ENCODE measurements around the gene MBD5. TPM values are rescaled to one million over a fixed set of nuclear protein-coding genes. Genes with fewer than 3 reads are reported as not detected.

MBD5 gene
- total RNA-seq, 4 donors from 2014 or later: 11.9 to 51.9 (median 19.7) TPM

DNA sequence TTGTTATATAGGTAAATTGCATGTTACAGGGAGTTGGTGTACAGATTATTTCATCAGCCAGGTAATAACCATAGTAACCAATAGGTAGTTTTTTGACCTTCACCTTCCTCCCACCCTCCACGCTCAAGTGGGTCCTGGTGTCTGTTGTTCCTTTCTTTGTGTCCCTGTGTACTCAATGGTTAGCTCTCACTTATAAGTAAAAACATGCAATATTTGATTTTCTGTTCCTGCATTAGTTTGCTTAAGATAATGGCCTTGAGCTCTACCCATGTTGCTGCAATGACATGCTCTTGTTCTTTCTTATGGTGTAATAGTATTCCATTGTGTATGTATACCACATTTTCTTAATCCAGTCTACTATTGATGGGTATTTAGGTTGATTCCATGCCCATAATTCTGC lies 390.0 kb downstream of the MBD5 start:
- WGBS: 96% methylated on average over 1 of the region's 1 CpG
- H3K4me1 ChIP-seq: no peaks in the 10 kb centered on the region
- no peak overlapping the region for H3K27ac ChIP-seq
- H3K36me3 ChIP-seq: no peaks in the 10 kb centered on the region
- H3K4me3 ChIP-seq: no peak overlapping the region
- H3K9me3 ChIP-seq: peaks cover 16% of the 10 kb centered on the region
- H3K27me3 ChIP-seq: no peaks in the 10 kb centered on the region
- TF ChIP-seq POLR2A (IDR thresholded peaks at IDR 0.05) (no peak), POLR2AphosphoS5 (IDR thresholded peaks at IDR 0.05) (no peak), EP300 (IDR thresholded peaks at IDR 0.05) (no peak)
- TF ChIP-seq, protein P1, sequence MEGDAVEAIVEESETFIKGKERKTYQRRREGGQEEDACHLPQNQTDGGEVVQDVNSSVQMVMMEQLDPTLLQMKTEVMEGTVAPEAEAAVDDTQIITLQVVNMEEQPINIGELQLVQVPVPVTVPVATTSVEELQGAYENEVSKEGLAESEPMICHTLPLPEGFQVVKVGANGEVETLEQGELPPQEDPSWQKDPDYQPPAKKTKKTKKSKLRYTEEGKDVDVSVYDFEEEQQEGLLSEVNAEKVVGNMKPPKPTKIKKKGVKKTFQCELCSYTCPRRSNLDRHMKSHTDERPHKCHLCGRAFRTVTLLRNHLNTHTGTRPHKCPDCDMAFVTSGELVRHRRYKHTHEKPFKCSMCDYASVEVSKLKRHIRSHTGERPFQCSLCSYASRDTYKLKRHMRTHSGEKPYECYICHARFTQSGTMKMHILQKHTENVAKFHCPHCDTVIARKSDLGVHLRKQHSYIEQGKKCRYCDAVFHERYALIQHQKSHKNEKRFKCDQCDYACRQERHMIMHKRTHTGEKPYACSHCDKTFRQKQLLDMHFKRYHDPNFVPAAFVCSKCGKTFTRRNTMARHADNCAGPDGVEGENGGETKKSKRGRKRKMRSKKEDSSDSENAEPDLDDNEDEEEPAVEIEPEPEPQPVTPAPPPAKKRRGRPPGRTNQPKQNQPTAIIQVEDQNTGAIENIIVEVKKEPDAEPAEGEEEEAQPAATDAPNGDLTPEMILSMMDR (IDR thresholded peaks at IDR 0.05): no peak
- no peak for DNase-seq (ENCODE audit: low spot score in 2 of 2)

- Histone ChIP-seq H3K4me3 (no peak overlapping the region), H3K27ac (no peak overlapping the region), H3K36me3 (no peaks in the 10 kb centered on the region), H3K27me3 (no peaks in the 10 kb centered on the region), H3K4me1 (no peaks in the 10 kb centered on the region), H3K9me3 (peaks cover 21% of the 10 kb centered on the region)
- no peak for TF ChIP-seq EP300 (IDR thresholded peaks at IDR 0.05)
- TF ChIP-seq POLR2A (IDR thresholded peaks at IDR 0.05): no peak
- TF ChIP-seq, protein P1 (IDR thresholded peaks at IDR 0.05): no peak
- TF ChIP-seq POLR2AphosphoS5 (IDR thresholded peaks at IDR 0.05): no peak
- no peak for DNase-seq (ENCODE audit: low spot score in 2 of 2)
- 93% methylated on average over 1 of the region's 1 CpG for WGBS
Observed at GRCh38 chr2:148416248-148416647, 395.4 kb downstream of the MBD5 start.

DNA sequence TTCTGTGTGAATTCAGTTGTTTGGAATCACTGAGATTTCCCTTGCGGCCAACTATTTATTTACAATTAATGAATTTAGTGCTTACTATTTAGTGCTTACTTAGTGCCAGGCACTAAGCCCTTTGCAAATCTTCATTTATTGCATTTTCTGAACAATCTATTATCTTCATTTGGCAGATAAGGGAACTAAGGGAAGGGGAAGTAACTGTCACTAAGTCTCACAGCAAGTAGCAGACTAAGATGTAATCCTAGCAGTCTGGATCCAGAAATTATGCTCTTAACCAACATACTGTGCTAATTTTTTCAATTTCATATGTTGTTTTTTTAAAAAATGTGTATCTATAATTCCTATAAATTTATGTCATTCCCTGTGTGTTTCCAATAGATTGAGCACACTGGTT lies 409.2 kb downstream of the MBD5 start:
- Histone ChIP-seq H3K27ac (no peak overlapping the region), H3K36me3 (no peaks in the 10 kb centered on the region), H3K27me3 (no peaks in the 10 kb centered on the region), H3K4me3 (no peak overlapping the region), H3K9me3 (no peaks in the 10 kb centered on the region), H3K4me1 (no peaks in the 10 kb centered on the region)
- no peak for TF ChIP-seq POLR2A (IDR thresholded peaks at IDR 0.05)
- TF ChIP-seq EP300 (IDR thresholded peaks at IDR 0.05): no peak
- no peak for TF ChIP-seq POLR2AphosphoS5 (IDR thresholded peaks at IDR 0.05)
- TF ChIP-seq, protein P1 (IDR thresholded peaks at IDR 0.05): no peak
- DNase-seq (ENCODE audit: low spot score in 2 of 2): no peak
- 92% methylated on average over 1 of the region's 1 CpG for WGBS

- Histone ChIP-seq H3K4me1 (no peaks in the 10 kb centered on the region), H3K9me3 (no peaks in the 10 kb centered on the region), H3K27ac (no peak overlapping the region), H3K36me3 (no peaks in the 10 kb centered on the region), H3K27me3 (no peaks in the 10 kb centered on the region), H3K4me3 (no peak overlapping the region)
- TF ChIP-seq POLR2AphosphoS5 (IDR thresholded peaks at IDR 0.05) (no peak), POLR2A (IDR thresholded peaks at IDR 0.05) (no peak), EP300 (IDR thresholded peaks at IDR 0.05) (no peak)
- TF ChIP-seq, protein P1 (IDR thresholded peaks at IDR 0.05): no peak
- 97% methylated on average over 1 of the region's 1 CpG for WGBS
- DNase-seq (ENCODE audit: low spot score in 2 of 2): no peak
Observed at GRCh38 chr2:148447877-148448276, 427.0 kb downstream of the MBD5 start.

- Histone ChIP-seq H3K36me3 (no peaks in the 10 kb centered on the region), H3K4me1 (no peaks in the 10 kb centered on the region), H3K4me3 (no peak overlapping the region), H3K9me3 (no peaks in the 10 kb centered on the region), H3K27me3 (no peaks in the 10 kb centered on the region), H3K27ac (no peak overlapping the region)
- WGBS: 100% methylated on average over 3 of the region's 3 CpGs
- no peak for DNase-seq (ENCODE audit: low spot score in 2 of 2)
- TF ChIP-seq POLR2AphosphoS5 (IDR thresholded peaks at IDR 0.05) (no peak), POLR2A (IDR thresholded peaks at IDR 0.05) (no peak), EP300 (IDR thresholded peaks at IDR 0.05) (no peak)
Observed at GRCh38 chr2:148450531-148450930, 429.6 kb downstream of the MBD5 start.

DNA sequence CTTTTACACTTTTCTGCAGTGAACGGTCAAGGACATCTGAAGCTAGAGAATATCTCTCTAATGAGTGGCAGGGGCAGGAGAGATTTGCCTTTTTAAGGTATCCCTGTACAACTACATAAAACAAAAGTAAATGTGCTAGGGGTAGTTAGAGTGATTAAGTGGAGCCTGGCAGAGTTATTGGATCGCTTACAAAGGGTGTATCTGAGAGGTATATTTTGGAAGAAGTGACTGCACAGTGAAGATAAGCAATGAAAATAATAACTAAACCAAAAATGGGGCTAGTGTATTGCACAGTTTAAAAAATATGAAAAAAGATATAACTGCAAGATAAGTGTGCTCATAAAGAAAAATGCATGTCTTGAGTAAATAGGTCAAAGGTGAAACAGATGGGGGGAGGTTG lies 430.2 kb downstream of the MBD5 start:
- no peak overlapping the region for H3K4me3 ChIP-seq
- no peaks in the 10 kb centered on the region for H3K36me3 ChIP-seq
- H3K27me3 ChIP-seq: no peaks in the 10 kb centered on the region
- no peak for TF ChIP-seq POLR2AphosphoS5 (IDR thresholded peaks at IDR 0.05)
- TF ChIP-seq POLR2A (IDR thresholded peaks at IDR 0.05): no peak
- TF ChIP-seq, protein P1 (IDR thresholded peaks at IDR 0.05): no peak
- TF ChIP-seq EP300 (IDR thresholded peaks at IDR 0.05): no peak
- 83% methylated on average over 2 of the region's 2 CpGs for WGBS
- no peaks in the 10 kb centered on the region for H3K9me3 ChIP-seq
- H3K4me1 ChIP-seq: no peaks in the 10 kb centered on the region
- no peak overlapping the region for H3K27ac ChIP-seq
- no peak for DNase-seq (ENCODE audit: low spot score in 2 of 2)
